Activated CD4-positive, CD25-positive, alpha-beta regulatory T cell treated with anti-CD3 and anti-CD28 coated beads, Interleukin-2, amount 50 U/mL, for 72 hours (primary cell): ENCODE measurements around the gene RD3L.
"Not testable (repeated sequence)": the region's sequence is repeated elsewhere in the genome, so short reads cannot be mapped to it uniquely, and the experiment has no call there.

ENCODE experiments used
- DNase-seq: peaks from one replicate; pipeline ENCODE4 v3.0.0; 2021

RD3L gene

GRCh38 chr14:103941973-103942736 lies at the start of gene RD3L:
RD3L (minus strand) TSS chr14:103942529; CDS start chr14:103941695, 834 bp downstream.
- no peak for DNase-seq

- no peak for DNase-seq
Observed at GRCh38 chr14:103989964-103990363, 47.6 kb upstream of the RD3L start.

DNA sequence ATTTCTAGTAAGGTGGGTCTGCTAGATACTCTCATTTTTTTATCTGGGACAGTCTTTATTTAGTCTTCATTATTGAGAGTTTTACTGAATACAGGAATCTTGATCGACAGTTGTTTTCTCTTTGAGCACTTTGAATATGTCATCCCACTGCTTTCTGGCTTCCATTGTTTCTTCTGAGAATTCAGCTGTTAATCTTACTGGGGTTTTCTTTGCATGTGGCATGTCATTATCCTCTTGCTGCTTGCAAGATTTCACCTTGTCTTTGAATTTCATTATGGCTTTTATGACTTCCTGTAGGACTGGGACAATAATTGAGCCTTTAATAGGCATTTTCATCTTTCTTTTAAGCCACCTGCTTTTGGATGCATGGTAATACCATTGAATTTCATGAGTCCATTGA lies 46.7 kb upstream of the RD3L start:
- DNase-seq: no peak

DNA sequence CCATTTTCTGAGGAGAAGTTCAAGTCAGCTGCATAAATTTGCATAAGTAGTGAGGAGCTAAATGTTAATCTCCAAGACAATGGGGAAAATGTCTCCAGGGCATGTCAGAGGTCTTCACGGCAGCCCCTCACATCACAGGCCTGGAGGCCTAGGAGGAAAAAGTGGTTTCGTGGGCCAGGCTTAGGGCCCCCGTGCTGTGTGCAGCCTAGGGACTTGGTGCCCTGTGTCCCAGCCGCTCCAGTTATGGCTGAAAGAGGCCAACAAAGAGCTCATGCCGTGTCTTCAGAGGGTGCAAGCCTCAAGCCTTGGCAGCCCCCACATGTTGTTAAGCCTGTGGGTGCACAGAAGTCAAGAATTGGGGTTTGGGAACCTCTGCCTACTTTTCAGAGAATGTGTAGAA lies 41.9 kb upstream of the RD3L start:
- no peak for DNase-seq

DNA sequence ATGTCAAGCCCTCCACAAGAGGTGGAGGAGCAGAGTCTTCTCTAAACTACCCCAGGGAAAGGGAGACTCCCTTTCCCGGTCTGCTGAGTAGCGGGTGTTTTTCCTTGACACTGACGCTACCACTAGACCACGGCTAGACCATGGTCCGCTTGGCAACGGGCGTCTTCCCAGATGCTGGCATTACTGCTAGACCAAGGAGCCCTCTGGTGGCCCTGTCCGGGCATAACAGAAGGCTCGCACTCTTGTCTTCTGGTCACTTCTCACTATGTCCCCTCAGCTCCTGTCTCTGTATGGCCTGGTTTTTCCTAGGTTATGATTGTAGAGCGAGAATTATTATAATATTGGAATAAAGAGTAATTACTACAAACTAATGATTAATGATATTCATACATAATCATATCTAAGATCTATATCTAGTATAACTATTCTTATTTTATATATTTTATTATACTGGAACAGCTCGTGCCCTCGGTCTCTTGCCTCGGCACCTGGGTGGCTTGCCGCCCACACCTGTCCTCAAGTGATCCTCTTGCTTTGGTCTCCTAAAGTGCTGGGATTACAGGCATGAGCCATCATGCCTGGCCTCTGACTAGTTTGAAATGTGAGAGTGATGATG lies 38.4 kb upstream of the RD3L start:
- not testable (repeated sequence) for DNase-seq

GRCh38 chr14:103974575-103974974 lies 32.2 kb upstream of the RD3L start:
- no peak for DNase-seq

DNA sequence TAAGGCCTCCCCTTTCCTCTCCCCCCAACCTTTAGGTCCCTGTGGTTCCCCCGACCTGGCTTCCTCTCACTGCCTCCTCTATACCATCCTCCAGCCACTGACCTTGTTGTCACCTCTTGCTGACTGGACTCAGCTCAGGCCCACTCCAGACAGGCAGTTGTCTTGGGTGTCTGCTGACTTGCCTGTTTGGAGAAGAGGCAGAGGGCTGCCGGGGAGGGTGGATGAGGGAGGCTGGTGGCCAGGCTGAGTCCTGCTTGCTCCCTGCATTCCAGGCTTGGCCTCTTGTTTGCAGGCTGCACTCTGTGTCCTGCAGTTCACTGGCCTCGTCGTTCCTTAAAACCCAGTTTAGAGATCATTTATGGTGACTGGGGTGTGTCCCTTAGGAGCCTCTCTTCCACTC lies 31.0 kb upstream of the RD3L start:
- DNase-seq: no peak

DNA sequence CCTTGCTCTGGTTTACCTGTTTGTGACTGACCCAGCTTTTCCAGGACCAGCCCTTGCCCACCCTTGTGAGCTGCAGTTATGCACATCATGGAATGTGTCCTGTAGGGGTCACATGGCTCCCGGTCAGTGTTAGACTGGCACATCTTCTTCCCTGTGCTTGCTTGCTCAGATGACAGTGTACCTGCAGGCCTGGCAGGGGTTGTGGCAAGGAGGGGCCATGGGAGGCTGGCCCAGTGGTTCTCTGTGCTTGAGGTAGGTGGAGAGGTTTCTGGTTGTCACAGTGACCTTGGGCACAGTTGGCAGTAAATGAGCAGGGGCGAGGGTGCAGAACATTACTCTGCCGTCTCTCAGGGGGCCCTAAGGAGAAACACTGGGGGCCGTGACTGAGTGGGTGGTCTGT lies 27.6 kb upstream of the RD3L start:
- no peak for DNase-seq

GRCh38 chr14:103966631-103967030 lies 24.3 kb upstream of the RD3L start:
- no peak for DNase-seq

DNA sequence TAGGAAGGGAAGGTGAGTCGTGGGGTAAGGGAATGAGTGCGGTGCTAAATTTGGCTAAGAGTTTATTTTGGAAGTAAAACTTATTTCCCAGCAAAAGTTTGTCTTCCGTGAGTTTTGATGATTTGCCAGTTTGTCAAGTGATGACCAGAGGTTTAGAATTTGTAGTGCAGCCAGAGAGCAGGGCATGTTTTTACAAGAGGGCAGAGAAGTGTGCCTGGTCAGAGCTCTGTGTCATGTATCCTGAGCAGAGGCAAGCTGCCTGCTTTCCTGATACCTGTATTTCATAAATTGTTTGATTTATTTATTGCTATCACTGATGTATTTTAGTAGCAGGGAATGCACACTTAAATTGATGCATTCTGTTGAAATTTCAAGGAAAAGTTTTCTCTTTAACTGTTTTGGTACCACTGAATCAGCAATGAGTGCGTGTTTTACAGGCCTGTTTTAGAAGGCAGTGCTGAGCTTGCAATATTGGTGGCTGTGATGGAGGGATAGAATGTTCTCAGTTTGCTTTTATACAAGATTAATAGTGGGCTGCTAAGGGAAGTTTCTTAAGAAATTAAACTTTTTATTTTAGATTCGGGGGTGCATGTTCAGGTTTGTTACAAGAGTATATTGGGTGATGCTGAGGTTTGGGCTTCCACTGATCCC lies 19.7 kb upstream of the RD3L start:
- DNase-seq: no peak

- no peak for DNase-seq
Observed at GRCh38 chr14:103960457-103961055, 18.2 kb upstream of the RD3L start.

DNA sequence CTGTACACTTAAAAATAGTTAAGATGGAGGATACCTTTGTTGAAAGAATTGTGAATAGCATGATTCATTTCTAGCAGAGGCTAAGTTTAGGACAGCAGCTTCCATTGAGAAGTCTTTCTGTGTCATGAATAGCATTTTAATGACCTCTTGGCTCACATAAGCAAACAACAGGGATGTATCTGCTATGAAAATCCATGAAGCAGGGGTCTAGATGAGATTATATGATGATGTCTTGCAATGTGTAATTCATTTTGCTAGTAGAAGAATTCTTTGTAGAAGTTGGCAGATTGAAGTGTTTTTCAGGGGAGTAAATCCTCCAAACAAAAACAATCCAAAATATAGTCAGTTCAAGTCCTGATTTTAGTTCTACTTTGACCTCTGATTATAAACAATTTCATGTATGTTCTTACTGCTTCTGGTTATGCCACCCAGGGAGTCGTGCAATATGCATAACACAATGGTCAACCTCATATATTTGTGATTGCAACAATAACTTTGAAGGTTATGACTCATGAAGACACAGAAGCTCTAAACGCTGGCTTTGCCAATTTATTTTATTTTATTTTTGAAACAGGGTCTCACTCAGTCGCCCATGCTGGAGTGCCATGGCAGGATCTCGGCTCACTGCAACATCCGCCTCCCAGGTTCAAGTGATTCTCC lies 6.9 kb upstream of the RD3L start:
- DNase-seq: no peak

- no peak for DNase-seq
Observed at GRCh38 chr14:103948442-103948841, 6.1 kb upstream of the RD3L start.

- DNase-seq: no peak
Observed at GRCh38 chr14:103946975-103947374, 4.6 kb upstream of the RD3L start.

- no peak for DNase-seq
Observed at GRCh38 chr14:103943673-103944072, 1.3 kb upstream of the RD3L start.

GRCh38 chr14:103941462-103941861 lies 867 bp downstream of the RD3L start:
- no peak for DNase-seq

DNA sequence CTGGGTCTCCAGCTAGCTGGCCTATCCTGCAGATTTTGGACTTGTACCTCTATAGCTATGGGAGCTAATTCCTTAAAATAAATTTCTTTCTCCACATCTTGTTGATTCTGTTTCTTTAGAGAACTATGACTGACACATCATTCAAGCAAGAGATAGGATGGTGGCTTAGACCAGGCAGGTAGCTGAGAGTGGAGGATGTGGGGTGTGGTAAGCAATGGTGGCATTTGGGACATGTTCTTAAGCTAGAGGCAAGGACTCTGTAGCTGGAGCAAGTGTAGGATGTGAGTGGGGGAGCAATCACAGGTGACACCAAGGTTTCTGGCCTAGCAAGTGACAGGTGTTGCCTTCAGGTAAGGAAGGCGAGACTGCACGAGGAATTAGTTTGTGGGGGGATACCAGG lies 7.2 kb downstream of the RD3L start:
- DNase-seq: no peak

GRCh38 chr14:103932791-103933490 lies 9.4 kb downstream of the RD3L start:
- no peak for DNase-seq

- DNase-seq: no peak
Observed at GRCh38 chr14:103931422-103931821, 10.9 kb downstream of the RD3L start.

DNA sequence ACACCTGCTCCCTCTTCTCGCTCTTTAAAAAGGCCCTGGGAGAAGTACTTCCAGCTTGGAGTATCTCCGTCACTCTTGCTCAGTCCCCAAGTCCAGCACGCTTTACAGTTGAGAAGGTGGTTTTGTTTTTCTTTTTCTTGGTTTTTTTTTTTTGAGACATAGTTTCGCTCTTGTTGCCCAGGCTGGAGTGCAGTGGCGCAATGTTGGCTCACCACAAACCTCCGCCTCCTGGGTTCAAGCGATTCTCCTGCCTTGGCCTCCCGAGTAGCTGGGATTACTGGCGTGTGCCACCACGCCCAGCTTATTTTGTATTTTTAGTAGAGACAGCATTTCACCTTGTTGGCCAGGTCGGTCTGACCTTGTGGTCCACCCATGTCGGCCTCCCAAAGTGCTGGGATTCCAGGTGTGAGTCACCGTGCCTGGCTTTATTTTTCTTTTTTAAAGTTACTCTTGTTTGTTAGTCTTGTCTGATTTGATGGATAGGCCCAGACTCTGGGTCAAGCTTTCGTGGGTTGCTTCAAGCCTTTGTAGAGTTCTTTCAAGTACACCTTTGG lies 12.2 kb downstream of the RD3L start:
- no peak for DNase-seq

- no peak for DNase-seq
Observed at GRCh38 chr14:103928011-103928890, 14.1 kb downstream of the RD3L start, which contains the start of gene TDRD9. TDRD9 (plus strand) TSS chr14:103928456; CDS start chr14:103928510, 54 bp downstream.
